ENCODE data around the gene RAPGEF2. TPM values are rescaled to one million over a fixed set of nuclear protein-coding genes. Genes with fewer than 3 reads are reported as not detected.

The RAPGEF2 gene
- total RNA-seq, 1 donor from 2014 or later, result 32.6 TPM

- TF ChIP-seq CTCF (IDR thresholded peaks at IDR 0.05; ENCODE audit: insufficient read depth, low read length, poor library complexity, severe bottlenecking), result no peak
- Histone ChIP-seq H3K4me3 (ENCODE audit: low read depth, low read length) (no peak overlapping the region), H3K27me3 (ENCODE audit: control insufficient read depth, insufficient read depth, low read length) (no peaks in the 10 kb centered on the region), H3K36me3 (ENCODE audit: control insufficient read depth, insufficient read depth, low read length) (peaks cover 1% of the 10 kb centered on the region)
- DNase-seq (ENCODE audit: low read depth), result peak; percentile 63
Measured at GRCh38 chr4:159360549-159360948, 257.7 kb downstream of the RAPGEF2 start.

- H3K4me3 ChIP-seq (ENCODE audit: low read depth, low read length), result no peak overlapping the region
- H3K36me3 ChIP-seq (ENCODE audit: control insufficient read depth, insufficient read depth, low read length), result peaks cover 1% of the 10 kb centered on the region
- no peaks in the 10 kb centered on the region for H3K27me3 ChIP-seq (ENCODE audit: control insufficient read depth, insufficient read depth, low read length)
- no peak for DNase-seq (ENCODE audit: low read depth)
- TF ChIP-seq CTCF (IDR thresholded peaks at IDR 0.05; ENCODE audit: insufficient read depth, low read length, poor library complexity, severe bottlenecking), result no peak
Measured at GRCh38 chr4:159363361-159363760, 260.5 kb downstream of the RAPGEF2 start.

- TF ChIP-seq CTCF (IDR thresholded peaks at IDR 0.05; ENCODE audit: insufficient read depth, low read length, poor library complexity, severe bottlenecking), result no peak
- H3K36me3 ChIP-seq (ENCODE audit: control insufficient read depth, insufficient read depth, low read length), result no peaks in the 10 kb centered on the region
- no peak for DNase-seq (ENCODE audit: low read depth)
- H3K4me3 ChIP-seq (ENCODE audit: low read depth, low read length), result no peak overlapping the region
- H3K27me3 ChIP-seq (ENCODE audit: control insufficient read depth, insufficient read depth, low read length), result no peaks in the 10 kb centered on the region
Measured at GRCh38 chr4:159366966-159367780, 264.3 kb downstream of the RAPGEF2 start.

- TF ChIP-seq CTCF (IDR thresholded peaks at IDR 0.05; ENCODE audit: insufficient read depth, low read length, poor library complexity, severe bottlenecking), result no peak
- Histone ChIP-seq H3K27me3 (ENCODE audit: control insufficient read depth, insufficient read depth, low read length) (no peaks in the 10 kb centered on the region), H3K36me3 (ENCODE audit: control insufficient read depth, insufficient read depth, low read length) (no peaks in the 10 kb centered on the region), H3K4me3 (ENCODE audit: low read depth, low read length) (no peak overlapping the region)
- DNase-seq (ENCODE audit: low read depth), result no peak
Measured at GRCh38 chr4:159367781-159368080, 264.9 kb downstream of the RAPGEF2 start.

GRCh38 chr4:159368320-159368719, 265.4 kb downstream of the RAPGEF2 start:
- Histone ChIP-seq H3K4me3 (ENCODE audit: low read depth, low read length) (no peak overlapping the region), H3K27me3 (ENCODE audit: control insufficient read depth, insufficient read depth, low read length) (no peaks in the 10 kb centered on the region), H3K36me3 (ENCODE audit: control insufficient read depth, insufficient read depth, low read length) (no peaks in the 10 kb centered on the region)
- DNase-seq (ENCODE audit: low read depth), result no peak
- TF ChIP-seq CTCF (IDR thresholded peaks at IDR 0.05; ENCODE audit: insufficient read depth, low read length, poor library complexity, severe bottlenecking), result no peak

GRCh38 chr4:159369256-159369655, 266.4 kb downstream of the RAPGEF2 start:
- no peaks in the 10 kb centered on the region for H3K36me3 ChIP-seq (ENCODE audit: control insufficient read depth, insufficient read depth, low read length)
- DNase-seq (ENCODE audit: low read depth), result no peak
- no peak overlapping the region for H3K4me3 ChIP-seq (ENCODE audit: low read depth, low read length)
- H3K27me3 ChIP-seq (ENCODE audit: control insufficient read depth, insufficient read depth, low read length), result no peaks in the 10 kb centered on the region
- TF ChIP-seq CTCF (IDR thresholded peaks at IDR 0.05; ENCODE audit: insufficient read depth, low read length, poor library complexity, severe bottlenecking), result no peak
